GM19240 (cell line): Measurements from ENCODE around the gene CDK1.

Source experiments
- DNase-seq: peaks from one replicate; pipeline ENCODE4 v3.0.0; 2011; ENCODE audit warnings: low spot score; ENCODE audit not compliant: insufficient read length

CDK1 gene

GRCh38 chr10:60777696-60778213 is 523 bp upstream of the CDK1 start:
- no peak for DNase-seq

- DNase-seq = no peak
Observed at GRCh38 chr10:60778971-60779796, 906 bp downstream of the CDK1 start.

- no peak for DNase-seq
Observed at GRCh38 chr10:60781661-60782060, 3.4 kb downstream of the CDK1 start.

GRCh38 chr10:60784641-60785040 is 6.4 kb downstream of the CDK1 start:
- DNase-seq = no peak

- DNase-seq = no peak
Observed at GRCh38 chr10:60788544-60788943, 10.3 kb downstream of the CDK1 start.

GRCh38 chr10:60789340-60789739 is 11.1 kb downstream of the CDK1 start:
- no peak for DNase-seq

GRCh38 chr10:60794953-60795352 is 16.7 kb downstream of the CDK1 start:
- DNase-seq = no peak

- DNase-seq = no peak
Observed at GRCh38 chr10:60795465-60796202, 17.4 kb downstream of the CDK1 start.

GRCh38 chr10:60796481-60796880 is 18.2 kb downstream of the CDK1 start:
- DNase-seq = no peak

GRCh38 chr10:60797200-60797599 is 18.9 kb downstream of the CDK1 start:
- no peak for DNase-seq

GRCh38 chr10:60798031-60798430 is 19.8 kb downstream of the CDK1 start:
- DNase-seq = no peak

GRCh38 chr10:60798870-60799269 is 20.6 kb downstream of the CDK1 start:
- no peak for DNase-seq

GRCh38 chr10:60799971-60800650 is 21.8 kb downstream of the CDK1 start:
- no peak for DNase-seq

GRCh38 chr10:60800918-60801317 is 22.6 kb downstream of the CDK1 start:
- DNase-seq = no peak

GRCh38 chr10:60801522-60801921 is 23.2 kb downstream of the CDK1 start:
- no peak for DNase-seq

GRCh38 chr10:60803433-60803832 is 25.2 kb downstream of the CDK1 start:
- no peak for DNase-seq

- no peak for DNase-seq
Observed at GRCh38 chr10:60803865-60804264, 25.6 kb downstream of the CDK1 start.

- no peak for DNase-seq
Observed at GRCh38 chr10:60806921-60807320, 28.6 kb downstream of the CDK1 start.

- DNase-seq = no peak
Observed at GRCh38 chr10:60807499-60807898, 29.2 kb downstream of the CDK1 start.

GRCh38 chr10:60808036-60808435 is 29.8 kb downstream of the CDK1 start:
- DNase-seq = no peak

GRCh38 chr10:60809157-60809556 is 30.9 kb downstream of the CDK1 start:
- DNase-seq = no peak
